Suppressor macrophage (primary cell): ENCODE measurements around the gene SPDYE4.

ENCODE experiments used
- DNase-seq, 4 experiments: peaks; one replicate each; pipeline ENCODE4 v3.0.0-alpha.2; 2020 to 2022

The SPDYE4 gene

GRCh38 chr17:8785547-8786413 is 27.4 kb upstream of the SPDYE4 start:
- peak; percentile 72 to 88 (median 85) for DNase-seq

GRCh38 chr17:8782176-8782575 is 23.8 kb upstream of the SPDYE4 start:
- DNase-seq: no peak

GRCh38 chr17:8781776-8782175 is 23.4 kb upstream of the SPDYE4 start:
- peak in 2 of 4 experiments; percentile 41 to 53 for DNase-seq

GRCh38 chr17:8776881-8777280 is 18.5 kb upstream of the SPDYE4 start:
- peak in 2 of 4 experiments; percentile 49 to 63 for DNase-seq

GRCh38 chr17:8776248-8776647 is 17.9 kb upstream of the SPDYE4 start:
- DNase-seq: no peak

GRCh38 chr17:8766731-8767130 is 8.4 kb upstream of the SPDYE4 start:
- peak in 2 of 4 experiments; percentile 10 to 13 for DNase-seq

- no peak for DNase-seq
Measured at GRCh38 chr17:8762012-8762411, 3.7 kb upstream of the SPDYE4 start.

GRCh38 chr17:8757189-8757588 is 1.2 kb downstream of the SPDYE4 start:
- no peak for DNase-seq

GRCh38 chr17:8755590-8756255 is 2.6 kb downstream of the SPDYE4 start:
- DNase-seq: no peak

GRCh38 chr17:8754890-8755289 is 3.5 kb downstream of the SPDYE4 start:
- DNase-seq: no peak

- peak; percentile 24 to 65 (median 42) for DNase-seq
Measured at GRCh38 chr17:8753976-8754440, 4.3 kb downstream of the SPDYE4 start.

GRCh38 chr17:8753136-8753975 is 5.0 kb downstream of the SPDYE4 start:
- no peak for DNase-seq

- DNase-seq: no peak
Measured at GRCh38 chr17:8749616-8750015, 8.7 kb downstream of the SPDYE4 start.

GRCh38 chr17:8747742-8748141 is 10.6 kb downstream of the SPDYE4 start:
- DNase-seq: no peak

GRCh38 chr17:8746501-8747236 is 11.7 kb downstream of the SPDYE4 start:
- DNase-seq: no peak

- DNase-seq: peak; percentile 79 to 87 (median 84)
Measured at GRCh38 chr17:8745586-8746500, 12.5 kb downstream of the SPDYE4 start.

- DNase-seq: no peak
Measured at GRCh38 chr17:8744086-8744785, 14.1 kb downstream of the SPDYE4 start.

GRCh38 chr17:8742819-8743218 is 15.5 kb downstream of the SPDYE4 start:
- no peak for DNase-seq

GRCh38 chr17:8742274-8742673 is 16.1 kb downstream of the SPDYE4 start:
- no peak for DNase-seq

- DNase-seq: no peak
Measured at GRCh38 chr17:8741771-8742170, 16.6 kb downstream of the SPDYE4 start.
